ENCODE results near the gene NUTF2. TPM values are rescaled to one million over a fixed set of nuclear protein-coding genes. Genes with fewer than 3 reads are reported as not detected.
A peak's percentile ranks its signal among the peaks of the same experiment; 100 is the strongest.

Gene NUTF2
- total RNA-seq, 1 donor, result 203 TPM

DNA sequence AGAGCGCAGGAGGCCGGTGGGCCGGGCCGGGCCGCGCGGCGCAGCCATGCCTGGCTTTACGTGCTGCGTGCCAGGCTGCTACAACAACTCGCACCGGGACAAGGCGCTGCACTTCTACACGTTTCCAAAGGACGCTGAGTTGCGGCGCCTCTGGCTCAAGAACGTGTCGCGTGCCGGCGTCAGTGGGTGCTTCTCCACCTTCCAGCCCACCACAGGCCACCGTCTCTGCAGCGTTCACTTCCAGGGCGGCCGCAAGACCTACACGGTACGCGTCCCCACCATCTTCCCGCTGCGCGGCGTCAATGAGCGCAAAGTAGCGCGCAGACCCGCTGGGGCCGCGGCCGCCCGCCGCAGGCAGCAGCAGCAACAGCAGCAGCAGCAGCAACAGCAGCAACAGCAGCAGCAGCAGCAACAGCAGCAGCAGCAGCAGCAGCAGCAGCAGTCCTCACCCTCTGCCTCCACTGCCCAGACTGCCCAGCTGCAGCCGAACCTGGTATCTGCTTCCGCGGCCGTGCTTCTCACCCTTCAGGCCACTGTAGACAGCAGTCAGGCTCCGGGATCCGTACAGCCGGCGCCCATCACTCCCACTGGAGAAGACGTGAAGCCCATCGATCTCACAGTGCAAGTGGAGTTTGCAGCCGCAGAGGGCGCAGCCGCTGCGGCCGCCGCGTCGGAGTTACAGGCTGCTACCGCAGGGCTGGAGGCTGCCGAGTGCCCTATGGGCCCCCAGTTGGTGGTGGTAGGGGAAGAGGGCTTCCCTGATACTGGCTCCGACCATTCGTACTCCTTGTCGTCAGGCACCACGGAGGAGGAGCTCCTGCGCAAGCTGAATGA lies 4.0 kb upstream of the NUTF2 start:
- TF ChIP-seq, protein P1, sequence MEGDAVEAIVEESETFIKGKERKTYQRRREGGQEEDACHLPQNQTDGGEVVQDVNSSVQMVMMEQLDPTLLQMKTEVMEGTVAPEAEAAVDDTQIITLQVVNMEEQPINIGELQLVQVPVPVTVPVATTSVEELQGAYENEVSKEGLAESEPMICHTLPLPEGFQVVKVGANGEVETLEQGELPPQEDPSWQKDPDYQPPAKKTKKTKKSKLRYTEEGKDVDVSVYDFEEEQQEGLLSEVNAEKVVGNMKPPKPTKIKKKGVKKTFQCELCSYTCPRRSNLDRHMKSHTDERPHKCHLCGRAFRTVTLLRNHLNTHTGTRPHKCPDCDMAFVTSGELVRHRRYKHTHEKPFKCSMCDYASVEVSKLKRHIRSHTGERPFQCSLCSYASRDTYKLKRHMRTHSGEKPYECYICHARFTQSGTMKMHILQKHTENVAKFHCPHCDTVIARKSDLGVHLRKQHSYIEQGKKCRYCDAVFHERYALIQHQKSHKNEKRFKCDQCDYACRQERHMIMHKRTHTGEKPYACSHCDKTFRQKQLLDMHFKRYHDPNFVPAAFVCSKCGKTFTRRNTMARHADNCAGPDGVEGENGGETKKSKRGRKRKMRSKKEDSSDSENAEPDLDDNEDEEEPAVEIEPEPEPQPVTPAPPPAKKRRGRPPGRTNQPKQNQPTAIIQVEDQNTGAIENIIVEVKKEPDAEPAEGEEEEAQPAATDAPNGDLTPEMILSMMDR (IDR thresholded peaks at IDR 0.05; ENCODE audit: extremely low read depth, low read depth, low read length), result peak; percentile 41

DNA sequence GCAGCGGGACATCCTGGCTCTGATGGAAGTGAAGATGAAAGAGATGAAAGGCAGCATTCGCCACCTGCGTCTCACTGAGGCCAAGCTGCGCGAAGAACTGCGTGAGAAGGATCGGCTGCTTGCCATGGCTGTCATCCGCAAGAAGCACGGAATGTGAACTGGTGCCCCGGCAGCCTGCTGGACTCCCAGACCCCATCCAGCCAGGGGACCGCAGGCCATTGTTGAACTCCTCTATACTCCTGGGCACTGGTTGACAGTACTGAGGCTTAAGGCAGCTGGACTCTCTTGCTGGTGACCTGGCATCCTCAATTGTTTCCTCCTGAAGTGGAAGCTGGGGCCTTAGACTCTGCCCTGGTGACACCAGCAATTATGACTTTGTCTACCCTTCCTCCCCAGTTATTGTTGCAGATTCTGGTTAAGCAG lies 3.4 kb upstream of the NUTF2 start:
- H3K79me2 ChIP-seq (ENCODE audit: insufficient read depth, low read length), result peaks cover 49% of the 10 kb centered on the region
- peaks cover 44% of the 10 kb centered on the region for H3K4me1 ChIP-seq (ENCODE audit: insufficient read depth, low read length)
- peak overlapping the region; percentile 40 for H2AFZ ChIP-seq (ENCODE audit: low read length)
- H3K27me3 ChIP-seq (ENCODE audit: insufficient read depth, low read length), result no peaks in the 10 kb centered on the region
- H3K4me2 ChIP-seq (ENCODE audit: insufficient read depth, low read length), result peak overlapping the region; percentile 95
- TF ChIP-seq, protein P1 (IDR thresholded peaks at IDR 0.05; ENCODE audit: extremely low read depth, low read depth, low read length), result no peak
- peaks cover 8% of the 10 kb centered on the region for H4K20me1 ChIP-seq (ENCODE audit: insufficient read depth, low read length)
- DNase-seq (ENCODE audit: insufficient read length, low spot score, missing footprints), result peak; percentile 89
- H3K9me3 ChIP-seq (ENCODE audit: low read depth, low read length), result no peaks in the 10 kb centered on the region
- H3K4me3 ChIP-seq (ENCODE audit: insufficient read depth, low read length), result peak overlapping the region; percentile 98
- no peaks in the 10 kb centered on the region for H3K36me3 ChIP-seq (ENCODE audit: insufficient read depth, low read length)
- H3K27ac ChIP-seq (ENCODE audit: low read depth, low read length), result peak overlapping the region; percentile 91

More for the DNA sequence above, 4.0 kb upstream of the NUTF2 start:
- peak; percentile 89 for DNase-seq (ENCODE audit: insufficient read length, low spot score, missing footprints)
- Histone ChIP-seq H3K27ac (ENCODE audit: low read depth, low read length) (peak overlapping the region; percentile 91), H4K20me1 (ENCODE audit: insufficient read depth, low read length) (peaks cover 8% of the 10 kb centered on the region), H3K4me3 (ENCODE audit: insufficient read depth, low read length) (peak overlapping the region; percentile 98), H3K4me1 (ENCODE audit: insufficient read depth, low read length) (peaks cover 38% of the 10 kb centered on the region), H3K9me3 (ENCODE audit: low read depth, low read length) (no peaks in the 10 kb centered on the region), H2AFZ (ENCODE audit: low read length) (peak overlapping the region; percentile 100), H3K27me3 (ENCODE audit: insufficient read depth, low read length) (no peaks in the 10 kb centered on the region), H3K36me3 (ENCODE audit: insufficient read depth, low read length) (no peaks in the 10 kb centered on the region), H3K4me2 (ENCODE audit: insufficient read depth, low read length) (peak overlapping the region; percentile 95), H3K79me2 (ENCODE audit: insufficient read depth, low read length) (peaks cover 43% of the 10 kb centered on the region)

DNA sequence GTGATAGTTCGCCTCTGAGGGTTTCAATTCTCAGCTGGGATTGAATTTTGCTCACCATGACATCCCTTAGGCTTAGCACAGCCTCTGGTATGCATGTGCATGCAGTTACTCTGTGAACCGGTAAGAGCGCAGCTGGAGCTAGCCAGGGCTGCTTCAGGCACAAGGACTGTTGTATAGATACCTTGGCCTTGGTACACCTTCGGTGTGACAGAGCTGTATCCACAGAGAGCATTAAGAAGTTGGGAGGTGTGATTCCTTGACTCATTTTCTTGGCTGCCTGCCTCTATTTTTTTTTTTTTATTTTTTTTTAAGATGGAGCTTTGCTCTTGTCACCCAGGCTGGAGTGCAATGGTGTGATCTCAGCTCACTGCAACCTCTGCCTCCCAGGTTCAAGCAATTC lies 2.2 kb upstream of the NUTF2 start:
- H3K4me2 ChIP-seq (ENCODE audit: insufficient read depth, low read length), result peak overlapping the region; percentile 95
- peaks cover 44% of the 10 kb centered on the region for H3K4me1 ChIP-seq (ENCODE audit: insufficient read depth, low read length)
- TF ChIP-seq, protein P1 (IDR thresholded peaks at IDR 0.05; ENCODE audit: extremely low read depth, low read depth, low read length), result peak; percentile 28
- H2AFZ ChIP-seq (ENCODE audit: low read length), result no peak overlapping the region
- peak overlapping the region; percentile 91 for H3K27ac ChIP-seq (ENCODE audit: low read depth, low read length)
- peak; percentile 93 for DNase-seq (ENCODE audit: insufficient read length, low spot score, missing footprints)
- no peaks in the 10 kb centered on the region for H3K27me3 ChIP-seq (ENCODE audit: insufficient read depth, low read length)
- H3K4me3 ChIP-seq (ENCODE audit: insufficient read depth, low read length), result peak overlapping the region; percentile 1
- peaks cover 3% of the 10 kb centered on the region for H3K36me3 ChIP-seq (ENCODE audit: insufficient read depth, low read length)
- peaks cover 60% of the 10 kb centered on the region for H3K79me2 ChIP-seq (ENCODE audit: insufficient read depth, low read length)
- peaks cover 15% of the 10 kb centered on the region for H4K20me1 ChIP-seq (ENCODE audit: insufficient read depth, low read length)
- H3K9me3 ChIP-seq (ENCODE audit: low read depth, low read length), result no peaks in the 10 kb centered on the region

Measured in osteoblast (primary cell).